ENCODE data around the gene LYZL2. TPM values are rescaled to one million over a fixed set of nuclear protein-coding genes. Genes with fewer than 3 reads are reported as not detected.

Gene LYZL2
- total and polyA plus RNA-seq, 2 of the 8 experiments (the other 6 are each of a cell fraction or from before 2014, with no cell fraction given): not detected

DNA sequence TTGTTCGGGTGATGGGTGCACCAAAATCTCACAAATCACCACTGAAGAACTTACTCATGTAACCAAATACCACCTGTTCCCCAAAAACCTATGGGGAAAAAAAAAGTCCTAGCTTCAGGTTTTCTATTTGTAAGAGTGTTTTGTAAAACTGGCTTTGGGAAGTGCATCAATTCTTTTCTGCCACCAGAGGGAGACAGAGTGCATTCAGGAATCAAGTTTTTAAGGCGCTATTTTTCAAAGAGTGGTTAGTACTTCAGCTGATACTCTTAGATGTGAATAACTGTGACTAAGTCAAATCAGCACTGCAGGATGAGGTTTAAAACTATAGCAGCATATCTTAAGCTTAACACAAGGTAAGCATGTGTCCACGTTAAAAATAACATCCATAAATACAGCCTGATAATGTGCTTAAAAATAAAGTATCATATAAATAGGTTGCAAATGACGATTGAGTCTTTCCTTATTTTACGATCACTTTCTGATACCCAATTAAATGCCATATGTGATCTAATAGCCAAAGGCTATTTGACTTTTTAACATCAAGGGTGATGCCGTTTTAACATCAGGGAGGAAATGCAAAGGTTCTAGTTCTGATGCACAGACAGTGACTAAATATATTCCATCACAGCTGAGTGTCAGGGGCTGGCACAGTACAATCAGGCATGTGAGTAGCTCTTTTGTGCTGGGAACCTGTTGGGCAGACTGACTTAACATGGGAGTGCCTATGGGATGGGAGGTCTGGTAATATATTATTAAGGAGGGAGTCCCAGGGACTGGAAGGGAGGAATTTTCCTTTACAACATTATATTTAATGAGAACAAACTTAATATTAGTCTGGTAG is 10.6 kb upstream of the LYZL2 start (continued):
- TF ChIP-seq, protein P1, sequence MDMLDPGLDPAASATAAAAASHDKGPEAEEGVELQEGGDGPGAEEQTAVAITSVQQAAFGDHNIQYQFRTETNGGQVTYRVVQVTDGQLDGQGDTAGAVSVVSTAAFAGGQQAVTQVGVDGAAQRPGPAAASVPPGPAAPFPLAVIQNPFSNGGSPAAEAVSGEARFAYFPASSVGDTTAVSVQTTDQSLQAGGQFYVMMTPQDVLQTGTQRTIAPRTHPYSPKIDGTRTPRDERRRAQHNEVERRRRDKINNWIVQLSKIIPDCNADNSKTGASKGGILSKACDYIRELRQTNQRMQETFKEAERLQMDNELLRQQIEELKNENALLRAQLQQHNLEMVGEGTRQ (IDR thresholded peaks at IDR 0.05; ENCODE audit: low read length): no peak
- TF ChIP-seq TAF1 (IDR thresholded peaks at IDR 0.05; ENCODE audit: low read depth, low read length) (no peak), SIX5 (IDR thresholded peaks at IDR 0.05; ENCODE audit: low read depth, low read length) (no peak), RAD21 (IDR thresholded peaks at IDR 0.05 in 1 of 2, conservative IDR thresholded peaks at IDR 0.05 in 1 of 2; ENCODE audit: low read depth in 2 of 2, low read length in 2 of 2) (peak; percentile 49 to 59)
- TF ChIP-seq, protein P2, sequence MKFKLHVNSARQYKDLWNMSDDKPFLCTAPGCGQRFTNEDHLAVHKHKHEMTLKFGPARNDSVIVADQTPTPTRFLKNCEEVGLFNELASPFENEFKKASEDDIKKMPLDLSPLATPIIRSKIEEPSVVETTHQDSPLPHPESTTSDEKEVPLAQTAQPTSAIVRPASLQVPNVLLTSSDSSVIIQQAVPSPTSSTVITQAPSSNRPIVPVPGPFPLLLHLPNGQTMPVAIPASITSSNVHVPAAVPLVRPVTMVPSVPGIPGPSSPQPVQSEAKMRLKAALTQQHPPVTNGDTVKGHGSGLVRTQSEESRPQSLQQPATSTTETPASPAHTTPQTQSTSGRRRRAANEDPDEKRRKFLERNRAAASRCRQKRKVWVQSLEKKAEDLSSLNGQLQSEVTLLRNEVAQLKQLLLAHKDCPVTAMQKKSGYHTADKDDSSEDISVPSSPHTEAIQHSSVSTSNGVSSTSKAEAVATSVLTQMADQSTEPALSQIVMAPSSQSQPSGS (IDR thresholded peaks at IDR 0.05; ENCODE audit: low read length): no peak
- TF ChIP-seq, protein P3, sequence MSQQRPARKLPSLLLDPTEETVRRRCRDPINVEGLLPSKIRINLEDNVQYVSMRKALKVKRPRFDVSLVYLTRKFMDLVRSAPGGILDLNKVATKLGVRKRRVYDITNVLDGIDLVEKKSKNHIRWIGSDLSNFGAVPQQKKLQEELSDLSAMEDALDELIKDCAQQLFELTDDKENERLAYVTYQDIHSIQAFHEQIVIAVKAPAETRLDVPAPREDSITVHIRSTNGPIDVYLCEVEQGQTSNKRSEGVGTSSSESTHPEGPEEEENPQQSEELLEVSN (IDR thresholded peaks at IDR 0.05): no peak
